ENCODE measurements around the gene PCDH9. TPM values are rescaled to one million over a fixed set of nuclear protein-coding genes. Genes with fewer than 3 reads are reported as not detected.

Gene PCDH9
- total RNA-seq, 1 donor from 2014 or later, result 1.7 TPM

DNA sequence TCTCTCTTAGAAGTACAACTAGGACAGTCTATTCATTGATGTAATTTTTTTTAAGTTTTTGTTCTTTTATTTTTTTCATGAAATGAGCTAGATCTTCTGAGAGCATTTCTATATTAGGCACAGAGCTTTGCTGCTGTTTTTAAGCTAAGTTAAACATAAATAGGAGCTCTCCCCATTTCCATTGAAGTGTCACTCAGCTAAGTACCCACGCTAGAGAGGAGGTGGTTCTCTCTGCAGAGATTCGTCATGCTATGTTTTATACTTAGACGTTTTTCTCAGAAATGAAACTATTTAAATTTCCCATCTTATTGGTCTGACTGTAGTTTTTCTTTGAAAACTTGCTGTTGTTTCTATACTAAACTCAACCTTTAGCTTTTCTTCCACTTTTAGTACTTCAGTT is 271.5 kb downstream of the PCDH9 start:
- Mint-ChIP-seq H3K27ac (no peak overlapping the region), H3K27me3 (no peaks in the 10 kb centered on the region), H3K36me3 (ENCODE audit: insufficient read depth) (no peaks in the 10 kb centered on the region), H3K4me1 (ENCODE audit: low read depth) (no peaks in the 10 kb centered on the region), H3K4me3 (ENCODE audit: low read depth) (no peak overlapping the region), H3K9me3 (ENCODE audit: low read depth) (no peaks in the 10 kb centered on the region)
- DNase-seq (ENCODE audit: low spot score, unreplicated experiment), result no peak
- TF ChIP-seq, protein P1, sequence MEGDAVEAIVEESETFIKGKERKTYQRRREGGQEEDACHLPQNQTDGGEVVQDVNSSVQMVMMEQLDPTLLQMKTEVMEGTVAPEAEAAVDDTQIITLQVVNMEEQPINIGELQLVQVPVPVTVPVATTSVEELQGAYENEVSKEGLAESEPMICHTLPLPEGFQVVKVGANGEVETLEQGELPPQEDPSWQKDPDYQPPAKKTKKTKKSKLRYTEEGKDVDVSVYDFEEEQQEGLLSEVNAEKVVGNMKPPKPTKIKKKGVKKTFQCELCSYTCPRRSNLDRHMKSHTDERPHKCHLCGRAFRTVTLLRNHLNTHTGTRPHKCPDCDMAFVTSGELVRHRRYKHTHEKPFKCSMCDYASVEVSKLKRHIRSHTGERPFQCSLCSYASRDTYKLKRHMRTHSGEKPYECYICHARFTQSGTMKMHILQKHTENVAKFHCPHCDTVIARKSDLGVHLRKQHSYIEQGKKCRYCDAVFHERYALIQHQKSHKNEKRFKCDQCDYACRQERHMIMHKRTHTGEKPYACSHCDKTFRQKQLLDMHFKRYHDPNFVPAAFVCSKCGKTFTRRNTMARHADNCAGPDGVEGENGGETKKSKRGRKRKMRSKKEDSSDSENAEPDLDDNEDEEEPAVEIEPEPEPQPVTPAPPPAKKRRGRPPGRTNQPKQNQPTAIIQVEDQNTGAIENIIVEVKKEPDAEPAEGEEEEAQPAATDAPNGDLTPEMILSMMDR (IDR thresholded peaks at IDR 0.05; ENCODE audit: unreplicated experiment), result no peak

DNA sequence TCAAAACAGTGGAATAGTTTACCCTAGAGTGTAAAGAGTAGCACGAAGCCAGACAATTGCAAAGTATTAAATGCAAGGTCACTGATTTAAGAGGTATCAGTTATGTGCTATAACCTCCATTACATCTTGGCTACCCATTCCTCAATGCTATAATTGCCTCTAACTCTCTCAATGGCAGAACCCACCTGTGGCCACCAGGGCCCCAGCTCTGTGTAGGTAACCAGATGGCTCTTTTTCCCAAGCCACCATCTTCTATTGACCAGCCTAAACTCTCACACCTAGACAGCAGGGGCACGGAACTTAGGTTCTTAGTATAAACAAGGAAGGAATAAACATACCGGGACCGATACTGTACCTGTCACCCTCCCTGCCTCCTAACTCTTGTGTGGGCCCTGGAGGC is 277.6 kb downstream of the PCDH9 start:
- no peak overlapping the region for H3K27ac Mint-ChIP-seq
- DNase-seq (ENCODE audit: low spot score, unreplicated experiment), result no peak
- peaks cover 2% of the 10 kb centered on the region for H3K4me1 Mint-ChIP-seq (ENCODE audit: low read depth)
- no peak overlapping the region for H3K4me3 Mint-ChIP-seq (ENCODE audit: low read depth)
- no peaks in the 10 kb centered on the region for H3K36me3 Mint-ChIP-seq (ENCODE audit: insufficient read depth)
- H3K27me3 Mint-ChIP-seq, result no peaks in the 10 kb centered on the region
- no peaks in the 10 kb centered on the region for H3K9me3 Mint-ChIP-seq (ENCODE audit: low read depth)
- TF ChIP-seq, protein P1 (IDR thresholded peaks at IDR 0.05; ENCODE audit: unreplicated experiment), result no peak

DNA sequence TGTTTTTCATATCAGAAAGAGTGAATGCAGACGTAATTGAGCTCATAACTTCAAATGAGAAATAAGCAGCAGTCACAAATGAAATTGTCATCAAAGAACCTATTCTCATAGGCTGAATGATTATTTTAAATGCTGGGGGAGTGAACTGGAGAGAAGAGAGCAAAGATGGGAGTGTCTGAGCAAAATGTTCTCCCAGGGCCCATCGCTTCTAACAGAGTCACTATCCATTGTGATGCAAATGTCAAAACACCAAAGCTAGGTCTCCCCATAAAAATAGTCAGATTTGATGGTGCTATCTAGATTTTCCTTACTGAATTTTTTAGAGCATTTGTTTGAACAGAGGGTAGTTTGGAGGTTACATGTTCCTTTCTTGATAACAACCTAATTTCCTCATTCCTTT is 278.7 kb downstream of the PCDH9 start:
- DNase-seq (ENCODE audit: low spot score, unreplicated experiment), result no peak
- TF ChIP-seq, protein P1 (IDR thresholded peaks at IDR 0.05; ENCODE audit: unreplicated experiment), result no peak
- no peaks in the 10 kb centered on the region for H3K27me3 Mint-ChIP-seq
- no peak overlapping the region for H3K4me3 Mint-ChIP-seq (ENCODE audit: low read depth)
- no peak overlapping the region for H3K27ac Mint-ChIP-seq
- peaks cover 2% of the 10 kb centered on the region for H3K4me1 Mint-ChIP-seq (ENCODE audit: low read depth)
- H3K36me3 Mint-ChIP-seq (ENCODE audit: insufficient read depth), result no peaks in the 10 kb centered on the region
- H3K9me3 Mint-ChIP-seq (ENCODE audit: low read depth), result no peaks in the 10 kb centered on the region

DNA sequence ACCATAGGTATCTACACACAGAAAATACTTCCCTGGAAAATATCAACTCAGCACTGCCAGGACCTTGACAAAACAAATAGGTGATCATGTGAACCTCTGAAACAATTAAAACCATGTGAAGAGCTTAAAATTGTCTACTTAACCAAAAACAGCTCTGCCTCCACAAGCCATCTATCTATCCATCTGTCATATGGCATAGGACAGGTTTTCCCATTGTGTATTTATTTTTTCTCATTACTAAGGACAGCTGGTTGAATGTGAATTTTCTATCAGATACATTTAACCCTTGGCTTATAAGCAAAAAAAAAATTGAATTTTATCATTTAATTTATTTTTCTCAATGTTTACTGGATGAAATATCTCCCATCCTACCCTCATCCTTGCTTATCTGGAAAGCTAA is 279.5 kb downstream of the PCDH9 start:
- Mint-ChIP-seq H3K36me3 (ENCODE audit: insufficient read depth) (no peaks in the 10 kb centered on the region), H3K27ac (no peak overlapping the region), H3K4me3 (ENCODE audit: low read depth) (no peak overlapping the region), H3K9me3 (ENCODE audit: low read depth) (no peaks in the 10 kb centered on the region), H3K4me1 (ENCODE audit: low read depth) (peaks cover 2% of the 10 kb centered on the region), H3K27me3 (no peaks in the 10 kb centered on the region)
- DNase-seq (ENCODE audit: low spot score, unreplicated experiment), result no peak
- TF ChIP-seq, protein P1 (IDR thresholded peaks at IDR 0.05; ENCODE audit: unreplicated experiment), result no peak

DNA sequence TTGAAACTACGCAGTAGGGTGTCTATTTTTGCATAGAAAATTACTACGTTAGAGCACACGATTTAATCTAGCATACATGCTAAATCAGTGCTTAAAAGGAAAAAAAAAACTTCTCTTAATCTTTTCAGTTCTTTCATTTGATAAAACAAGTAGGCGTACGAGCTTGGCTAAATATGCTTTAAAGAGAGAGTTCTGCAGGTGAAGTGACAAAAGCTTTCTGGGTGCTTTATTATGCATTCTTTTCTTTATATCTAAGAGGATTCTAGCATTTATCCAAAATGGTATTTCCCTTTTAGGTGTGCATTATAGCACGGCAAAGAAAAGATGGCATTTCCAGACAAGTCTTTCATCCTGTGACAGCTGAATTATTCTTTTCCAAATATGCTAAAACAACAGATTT is 281.2 kb downstream of the PCDH9 start:
- peaks cover 2% of the 10 kb centered on the region for H3K4me1 Mint-ChIP-seq (ENCODE audit: low read depth)
- no peaks in the 10 kb centered on the region for H3K9me3 Mint-ChIP-seq (ENCODE audit: low read depth)
- TF ChIP-seq, protein P1 (IDR thresholded peaks at IDR 0.05; ENCODE audit: unreplicated experiment), result no peak
- H3K27me3 Mint-ChIP-seq, result no peaks in the 10 kb centered on the region
- no peaks in the 10 kb centered on the region for H3K36me3 Mint-ChIP-seq (ENCODE audit: insufficient read depth)
- no peak for DNase-seq (ENCODE audit: low spot score, unreplicated experiment)
- no peak overlapping the region for H3K4me3 Mint-ChIP-seq (ENCODE audit: low read depth)
- H3K27ac Mint-ChIP-seq, result no peak overlapping the region
